Globus pallidus (tissue), 1 donor: ENCODE data around the gene S100A12.

Source experiments
- DNase-seq: peaks from one replicate; pipeline ENCODE4 v3.0.0-alpha.2; 2015; ENCODE audit warnings: low spot score

The S100A12 gene

DNA sequence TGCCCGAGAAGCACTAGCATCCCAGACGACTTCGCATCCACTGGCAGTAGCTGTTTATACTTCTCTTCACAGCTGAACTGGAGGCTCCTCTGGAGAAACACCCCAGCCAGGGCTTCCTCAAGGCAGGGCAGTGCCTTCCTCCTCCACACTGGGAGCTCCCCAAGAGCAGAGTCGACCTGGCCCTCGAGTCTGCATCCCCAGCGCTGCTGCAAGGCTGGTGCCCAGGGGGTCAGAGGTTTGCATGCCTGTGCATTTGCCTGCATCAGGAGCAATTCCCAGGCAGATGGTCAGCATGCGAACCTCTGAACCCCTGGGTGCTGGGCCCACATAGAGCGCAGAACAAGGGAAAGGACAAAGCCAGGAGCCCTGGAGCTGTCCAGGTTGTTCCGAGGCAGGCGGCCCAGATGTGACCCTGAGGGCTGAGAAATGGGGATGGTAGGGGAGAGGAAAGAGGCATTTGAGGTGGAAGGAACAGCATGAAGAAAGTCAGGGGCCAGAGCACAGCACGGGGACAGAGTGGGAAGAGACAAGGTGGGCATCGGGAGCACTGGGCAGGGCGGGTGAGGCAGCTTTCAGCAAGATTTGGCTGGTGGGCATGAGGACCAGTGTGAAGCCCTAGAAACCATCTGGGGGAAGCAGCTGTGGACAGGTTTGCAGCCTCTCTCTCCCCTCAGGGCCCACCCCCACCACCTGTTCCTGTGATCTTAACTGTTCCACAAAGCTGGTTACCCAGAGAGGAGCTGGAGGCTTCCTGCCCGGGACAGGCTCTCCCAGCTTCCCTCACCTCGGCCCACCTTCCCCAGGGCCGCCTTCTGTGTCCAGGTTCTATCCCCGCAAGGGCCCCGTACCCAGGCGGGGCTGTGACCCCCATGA is 21.9 kb upstream of the S100A12 start:
- no peak for DNase-seq

DNA sequence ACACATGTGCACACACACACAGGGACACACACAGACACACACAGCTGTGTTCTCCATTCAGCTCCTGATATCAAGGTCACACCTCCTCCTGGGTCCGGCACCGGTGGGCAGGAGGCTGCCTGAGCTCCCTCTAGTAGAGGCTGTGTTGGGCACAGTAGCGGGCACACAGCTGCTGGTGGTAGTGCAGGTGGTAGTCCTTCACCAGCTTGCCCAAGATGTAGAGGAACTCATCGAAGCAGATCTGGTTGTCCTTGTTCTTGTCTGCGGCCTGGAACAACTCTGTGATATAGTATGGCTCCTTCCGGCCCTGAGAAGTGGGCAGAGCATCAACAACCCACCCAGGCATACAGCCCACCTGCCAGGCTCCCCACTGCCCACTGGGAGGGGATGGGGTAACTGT is 21.0 kb upstream of the S100A12 start:
- no peak for DNase-seq

DNA sequence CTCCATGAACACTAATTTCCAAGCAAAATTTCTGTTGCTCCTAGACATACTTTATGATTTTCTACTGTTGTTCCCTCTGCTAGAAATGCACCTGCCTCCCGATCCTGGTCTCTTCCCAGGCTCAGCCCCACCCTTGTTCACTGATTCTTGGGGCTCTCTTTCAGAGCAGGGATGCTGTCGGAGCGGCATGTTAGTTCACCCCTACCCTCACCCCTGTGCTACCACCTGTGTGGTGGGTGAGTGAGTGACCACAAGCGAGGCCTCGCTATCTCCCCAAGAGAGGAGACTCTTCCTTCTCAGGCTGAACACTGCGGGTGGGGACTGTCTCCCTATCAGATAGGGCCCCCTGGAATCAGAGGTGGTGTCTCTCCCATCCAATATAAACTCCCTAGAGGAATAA is 20.4 kb upstream of the S100A12 start:
- DNase-seq = no peak

DNA sequence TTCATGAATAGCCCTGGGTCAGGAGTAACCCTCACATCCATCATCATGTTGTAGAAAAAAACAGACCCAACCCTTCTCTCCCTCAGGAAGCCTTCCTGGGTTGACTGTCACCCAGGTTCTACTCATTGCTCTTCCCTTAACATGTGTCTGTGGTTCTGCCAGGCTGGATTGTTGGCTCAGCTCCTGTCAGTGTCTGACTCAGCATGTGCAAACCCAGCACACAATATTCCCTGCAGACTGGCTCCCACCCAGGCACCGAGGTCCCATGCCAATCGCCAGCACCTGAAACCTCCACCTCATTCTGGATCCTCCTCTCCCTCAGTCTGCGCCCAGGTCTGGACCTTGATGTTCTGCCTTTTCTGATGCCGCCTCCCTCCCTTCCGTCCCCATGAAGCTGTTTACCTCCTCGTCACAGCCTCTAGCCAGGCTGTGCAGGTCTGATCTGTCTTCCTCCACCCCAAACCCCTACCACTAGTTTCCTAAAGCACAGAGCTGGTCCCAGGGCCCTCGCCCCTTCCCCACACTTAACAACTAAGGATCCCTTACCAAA is 19.8 kb upstream of the S100A12 start:
- no peak for DNase-seq

DNA sequence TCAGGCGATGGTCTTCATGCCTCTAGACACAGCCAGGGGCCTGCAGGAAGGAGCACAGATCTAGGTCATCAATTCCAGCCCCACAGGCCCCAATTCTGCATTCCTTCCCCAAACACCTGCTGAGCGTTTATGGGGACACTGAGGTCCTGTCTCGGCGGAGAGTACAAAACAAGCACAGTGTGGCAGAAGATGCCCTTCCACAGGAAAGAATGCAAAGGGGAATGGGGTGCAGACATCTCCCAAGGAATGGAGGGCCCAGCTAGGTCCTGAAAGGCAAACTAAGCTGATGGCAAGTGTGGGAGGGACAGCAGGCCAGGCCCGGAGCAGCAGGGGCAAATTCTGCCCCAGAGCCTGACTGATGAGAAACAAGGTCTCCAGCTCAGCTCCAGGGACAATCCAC is 19.0 kb upstream of the S100A12 start:
- DNase-seq = no peak

DNA sequence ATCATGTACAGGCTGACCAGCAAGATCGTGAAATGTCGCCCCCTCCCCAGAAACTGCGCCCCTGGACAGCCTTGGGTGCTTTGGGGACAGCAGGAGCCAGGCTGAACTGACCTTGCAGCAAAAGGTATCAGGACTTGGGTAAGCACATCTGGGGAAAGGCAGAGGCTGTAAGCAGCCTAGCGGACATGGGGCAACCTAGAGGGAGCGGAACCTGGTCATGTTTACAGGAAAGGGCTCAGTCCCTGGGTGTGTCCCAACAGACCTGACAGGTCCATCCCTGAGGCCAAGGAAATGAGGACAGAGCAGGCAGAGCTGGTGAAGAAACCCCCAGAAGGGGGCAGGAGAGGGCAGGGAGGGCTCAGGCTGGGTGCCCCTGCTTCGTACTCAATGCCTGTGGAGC is 18.5 kb upstream of the S100A12 start:
- no peak for DNase-seq

DNA sequence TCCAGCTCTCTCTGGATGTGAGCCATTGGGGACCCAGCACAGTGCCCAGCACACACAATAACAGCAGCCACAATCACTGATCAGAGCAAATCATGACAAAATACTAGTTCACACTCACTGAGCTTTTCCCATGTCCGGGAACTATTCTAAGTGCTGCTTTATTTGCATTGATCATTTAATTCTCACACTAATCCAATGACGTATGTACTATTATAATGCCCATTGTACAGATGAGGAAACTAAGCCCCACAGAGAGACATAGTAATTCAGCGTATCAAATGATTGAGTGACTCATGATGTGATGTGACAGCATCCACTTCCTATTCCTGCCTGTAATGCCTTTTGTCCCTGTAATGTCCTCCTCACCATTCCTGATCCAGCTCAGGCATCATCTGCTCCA is 17.4 kb upstream of the S100A12 start:
- no peak for DNase-seq

DNA sequence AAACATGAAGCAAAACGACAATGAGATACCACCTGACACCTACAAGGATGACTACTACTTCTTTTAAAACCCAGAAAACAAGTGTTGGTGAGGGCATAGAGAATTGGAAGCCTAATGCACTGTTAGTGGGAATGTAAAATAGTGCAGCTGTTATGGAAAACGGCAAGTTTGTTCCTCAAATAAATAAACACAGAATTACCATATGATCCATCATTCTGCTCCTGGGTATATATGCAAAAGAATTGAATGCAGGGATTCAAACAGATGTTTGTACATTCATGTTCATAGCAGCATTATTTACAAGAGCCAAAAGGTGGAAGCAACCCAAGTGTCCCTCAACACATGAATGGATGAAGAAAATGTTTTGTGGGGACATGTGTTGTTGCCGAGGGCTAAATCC is 16.8 kb upstream of the S100A12 start:
- no peak for DNase-seq

DNA sequence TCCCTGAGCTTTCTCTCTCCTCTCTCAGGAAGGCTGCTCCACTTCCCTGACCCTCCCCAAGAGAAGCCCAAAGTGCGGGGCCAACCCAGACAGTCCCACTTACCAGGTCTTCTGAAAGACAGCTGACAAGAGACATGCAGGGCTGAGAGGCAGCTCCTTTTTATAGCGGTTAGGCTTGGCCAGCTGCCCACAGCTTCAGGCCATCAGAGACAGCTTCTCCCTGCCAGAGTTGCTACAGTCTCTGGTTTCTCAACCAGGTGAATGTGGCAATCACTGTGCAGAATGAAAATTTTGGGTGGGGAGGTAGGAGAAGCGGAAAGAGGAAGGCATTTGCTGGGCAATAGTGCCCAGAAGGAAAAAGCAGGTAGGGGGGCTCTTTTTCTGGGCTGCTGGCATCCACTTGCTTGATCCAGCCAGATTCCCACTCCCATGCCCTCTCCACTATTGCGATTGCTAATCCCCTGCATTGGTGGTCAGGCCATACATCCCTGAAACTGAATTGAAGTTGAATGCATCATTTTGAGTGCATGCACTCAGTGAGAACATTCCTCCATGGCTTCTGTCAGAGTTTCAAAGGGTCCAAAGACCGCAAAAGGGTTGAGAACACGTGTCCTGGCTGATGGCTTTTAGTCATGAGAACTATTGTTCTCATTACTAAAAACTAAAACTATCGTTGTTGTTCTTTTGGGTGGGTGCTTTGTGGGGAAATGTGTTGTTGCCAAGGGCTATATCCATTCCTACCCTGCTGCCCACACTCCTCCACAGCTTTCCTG is 15.7 kb upstream of the S100A12 start, which contains the start of gene S100A8:
Gene S100A8, minus strand, starts transcription at position 136 of the 773 bp plus-strand sequence. CDS start 538 bp downstream, outside the sequence.
- peak; percentile 29 for DNase-seq

DNA sequence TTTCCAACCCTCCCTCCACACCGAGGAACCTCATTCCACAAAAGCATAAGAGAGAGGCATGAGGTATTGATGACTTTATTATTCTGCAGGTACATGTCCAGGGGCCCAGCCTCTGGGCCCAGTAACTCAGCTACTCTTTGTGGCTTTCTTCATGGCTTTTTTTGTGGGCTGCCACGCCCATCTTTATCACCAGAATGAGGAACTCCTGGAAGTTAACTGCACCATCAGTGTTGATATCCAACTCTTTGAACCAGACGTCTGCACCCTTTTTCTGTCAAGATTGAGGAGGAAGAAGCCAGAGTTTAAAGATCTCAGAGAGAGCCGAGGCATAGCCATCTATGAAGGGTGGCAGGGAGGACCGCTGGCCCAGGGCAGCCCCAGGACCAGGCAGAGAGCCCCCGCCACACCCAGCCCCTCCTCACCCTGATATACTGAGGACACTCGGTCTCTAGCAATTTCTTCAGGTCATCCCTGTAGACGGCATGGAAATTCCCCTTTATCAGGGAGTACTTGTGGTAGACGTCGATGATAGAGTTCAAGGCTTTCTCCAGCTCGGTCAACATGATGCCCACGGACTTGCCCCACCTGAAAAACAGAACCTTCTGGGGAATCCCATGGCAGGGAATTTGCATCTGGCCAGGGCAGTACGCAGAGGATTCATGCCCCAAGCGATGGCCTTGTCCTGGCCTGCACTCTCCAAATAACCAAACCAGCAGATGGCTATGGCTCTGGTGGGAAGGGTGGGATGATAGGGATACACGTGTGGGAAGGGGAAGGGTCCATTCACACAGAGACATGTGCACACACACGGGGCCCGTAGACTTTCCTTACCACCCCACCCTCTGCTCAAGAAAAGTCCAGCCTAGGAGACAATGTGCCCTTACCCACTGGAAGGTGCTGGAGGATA is 14.8 kb upstream of the S100A12 start:
- no peak for DNase-seq

DNA sequence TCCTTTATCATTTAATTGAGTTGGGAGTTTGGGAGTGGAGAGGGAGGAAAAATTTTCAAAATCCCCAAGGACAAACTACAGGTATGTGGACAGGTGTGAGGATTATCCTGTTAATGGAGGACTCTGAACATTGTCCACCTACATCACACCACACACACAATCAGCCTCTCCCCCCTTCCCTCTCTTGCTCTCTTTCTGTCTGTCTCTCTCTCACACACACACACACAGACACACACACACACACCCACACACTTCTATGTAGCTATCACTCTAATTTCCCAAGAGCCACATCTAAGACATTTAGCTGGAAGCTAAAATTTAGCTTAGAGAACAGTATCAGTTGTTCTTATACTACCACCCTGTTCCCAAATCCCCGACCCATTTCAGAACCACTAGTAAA is 14.0 kb upstream of the S100A12 start:
- DNase-seq = no peak

DNA sequence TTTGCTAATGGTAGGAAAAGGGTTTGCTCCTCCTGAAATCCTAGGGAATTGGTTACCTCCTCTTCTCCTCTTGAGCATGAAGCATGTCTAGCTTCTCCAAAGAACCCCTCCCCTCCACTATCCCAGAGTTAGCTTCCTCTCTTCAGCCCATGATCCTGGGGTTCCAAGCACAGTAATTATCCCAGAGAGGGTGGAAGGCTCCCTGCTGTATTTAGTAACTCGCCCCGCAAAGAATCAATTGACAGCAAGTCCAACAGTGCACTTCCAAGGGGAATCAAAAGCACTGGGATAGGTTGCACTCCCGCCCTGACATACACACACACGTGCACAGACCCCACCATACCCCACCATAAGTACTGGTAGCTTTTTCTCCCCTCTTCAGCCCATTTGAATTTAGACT is 12.4 kb upstream of the S100A12 start:
- DNase-seq = no peak

DNA sequence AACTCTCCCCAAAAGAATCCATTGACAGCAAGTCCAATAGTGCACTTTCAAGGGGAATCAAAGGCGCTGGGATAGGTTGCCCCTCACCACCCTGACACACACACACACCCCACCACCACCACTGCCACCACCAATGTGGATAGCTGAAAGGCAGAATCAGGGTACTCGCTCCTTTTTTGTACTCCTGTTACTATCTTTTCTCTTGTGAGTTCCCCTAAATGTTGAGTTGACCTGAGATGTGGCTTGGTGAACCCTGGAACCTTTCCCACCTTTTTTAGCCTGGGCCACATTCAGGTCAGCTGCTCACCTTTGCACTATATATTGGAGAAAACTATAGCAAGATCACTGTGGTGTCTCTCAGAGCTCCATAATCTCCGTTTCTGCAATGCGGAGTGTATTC is 11.6 kb upstream of the S100A12 start:
- no peak for DNase-seq

DNA sequence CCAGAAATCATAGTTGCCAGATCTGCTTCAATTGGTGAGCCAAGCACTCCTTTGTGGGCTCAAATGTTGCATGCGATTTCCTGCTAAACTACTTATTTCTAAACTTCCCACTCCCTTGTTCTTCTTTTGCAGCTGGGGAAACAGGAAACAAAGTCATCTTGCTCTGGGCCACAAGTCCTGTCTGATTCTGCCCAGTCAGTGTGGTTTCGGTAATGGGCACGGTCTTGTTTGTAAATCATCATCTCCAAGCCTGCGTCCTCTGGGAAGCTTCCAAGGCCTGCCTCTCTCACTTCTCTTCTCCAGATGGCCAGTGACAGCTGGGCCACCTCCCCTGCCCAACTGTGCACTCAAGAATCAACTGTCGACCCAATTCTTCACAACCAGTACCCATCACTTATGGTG is 11.1 kb upstream of the S100A12 start:
- DNase-seq = peak; percentile 63

DNA sequence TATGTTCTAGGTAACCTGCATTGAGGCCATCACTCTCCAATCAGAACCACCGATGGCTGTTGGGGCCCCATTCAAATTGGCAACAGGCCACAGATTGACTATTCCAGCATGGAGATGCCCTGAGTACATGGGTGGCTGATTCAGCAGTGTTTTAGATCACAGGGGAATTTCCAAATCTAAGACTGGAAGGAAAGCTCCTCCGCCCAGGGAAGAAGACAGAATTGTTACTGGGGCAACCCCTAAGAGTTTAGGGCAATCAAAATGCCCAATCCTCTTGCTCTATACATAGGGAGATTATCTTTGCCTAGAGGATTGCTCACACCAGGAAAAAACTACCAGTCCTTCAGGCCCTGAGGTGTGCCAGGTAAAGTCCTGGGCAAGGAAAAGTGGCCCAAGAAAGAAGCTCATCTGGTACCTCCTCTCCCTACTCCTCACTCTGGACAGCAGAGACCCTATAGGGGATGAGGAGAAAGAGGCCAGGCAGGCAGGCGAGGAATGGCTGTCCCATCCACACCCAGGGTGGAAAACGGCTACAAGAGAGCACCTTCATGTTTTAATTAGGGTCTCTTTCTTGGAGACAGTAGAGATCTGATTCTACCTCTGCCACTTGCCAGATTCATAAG is 9.6 kb upstream of the S100A12 start:
- no peak for DNase-seq

DNA sequence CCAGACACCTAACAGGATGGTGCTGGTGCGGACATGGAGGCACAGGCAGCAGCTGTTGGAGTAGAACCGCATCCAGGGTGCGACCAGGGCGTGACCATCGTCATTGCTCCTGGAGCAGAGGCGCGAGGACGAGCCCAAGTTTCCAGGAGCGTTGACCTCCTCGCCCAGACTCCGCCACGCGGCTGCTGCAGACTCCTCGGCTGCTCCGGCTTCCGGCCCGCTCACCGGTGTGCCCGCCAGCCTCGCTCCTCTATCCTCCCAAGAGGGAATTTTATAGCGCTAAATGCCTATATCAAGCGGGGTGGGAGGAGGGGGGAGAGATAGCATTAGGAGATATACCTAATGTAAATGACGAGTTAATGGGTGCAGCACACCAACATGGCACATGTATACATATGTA is 5.3 kb upstream of the S100A12 start:
- no peak for DNase-seq

DNA sequence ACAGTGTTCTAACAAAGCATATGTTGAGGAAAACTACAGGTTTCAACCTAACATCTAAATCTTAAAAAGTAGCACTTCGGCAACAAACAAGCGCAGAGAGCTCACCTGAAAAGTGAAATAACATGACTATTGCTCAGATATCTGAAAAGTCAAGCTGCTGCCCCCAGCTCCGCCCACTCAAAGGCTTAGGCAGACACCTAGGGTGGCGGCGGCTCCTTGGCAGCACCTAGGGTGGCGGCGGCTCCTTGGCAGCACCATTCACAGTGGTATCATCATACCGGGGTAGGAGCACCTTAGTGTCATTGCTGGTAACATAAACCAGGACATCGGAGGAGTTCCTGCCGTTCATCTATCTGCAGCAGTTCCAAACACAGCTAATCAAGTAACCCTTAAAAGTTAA is 4.2 kb upstream of the S100A12 start:
- no peak for DNase-seq

DNA sequence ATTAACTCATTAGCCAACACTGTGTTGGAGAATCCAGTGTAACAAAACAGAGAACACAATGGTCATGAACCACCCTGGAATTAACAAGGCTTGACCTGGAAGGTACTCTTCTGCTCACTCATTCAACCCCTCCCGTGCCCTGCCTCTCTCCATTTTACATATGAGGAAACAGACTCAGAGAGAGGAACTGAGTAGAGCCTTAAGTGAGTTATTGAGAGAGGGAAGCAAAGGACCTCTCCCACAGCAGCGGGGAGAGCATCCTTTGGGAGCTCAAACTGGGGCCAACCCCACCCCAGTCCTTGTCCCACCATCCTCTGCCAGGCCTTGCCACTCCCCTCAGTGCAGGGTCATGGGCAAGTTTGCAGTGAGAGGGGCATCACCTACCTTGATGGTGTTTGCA is 1.4 kb downstream of the S100A12 start:
- no peak for DNase-seq

DNA sequence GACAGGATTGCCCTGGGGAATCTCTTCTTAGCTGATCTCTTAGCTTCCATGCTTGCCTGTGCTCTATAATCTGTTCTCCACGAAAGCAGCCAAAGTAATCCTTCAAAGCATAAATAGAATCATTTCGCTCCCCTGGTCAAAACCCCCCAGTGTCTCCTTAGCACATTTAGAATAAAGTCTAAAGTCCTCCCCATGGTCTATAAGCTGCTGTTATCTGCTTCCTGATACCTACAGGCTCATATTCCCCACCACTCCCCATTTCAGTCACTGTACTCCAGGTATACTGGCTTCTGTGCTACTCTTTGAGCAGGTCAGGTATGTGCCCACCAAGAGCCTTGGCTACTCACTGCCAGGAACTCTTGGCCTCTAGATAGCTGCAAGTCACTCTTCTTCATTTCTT is 2.9 kb downstream of the S100A12 start:
- no peak for DNase-seq

DNA sequence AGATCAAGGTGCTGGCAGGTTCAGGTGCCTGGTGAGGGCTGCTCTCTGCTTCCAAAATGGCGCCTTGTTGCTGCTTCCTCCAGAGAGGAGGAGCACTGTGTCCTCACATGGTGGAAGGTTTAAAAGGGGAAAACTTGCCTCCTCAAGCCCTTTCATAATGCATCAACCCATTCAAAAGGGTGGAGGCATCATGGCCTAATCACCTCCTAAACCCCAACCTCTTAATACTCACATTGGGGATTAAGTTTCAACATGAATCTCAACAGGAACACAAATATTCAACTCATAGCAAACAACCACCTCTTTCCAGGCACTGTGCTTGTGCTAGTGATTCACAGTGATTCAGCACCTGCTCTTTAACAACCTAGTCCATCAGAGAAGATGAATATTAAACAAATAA is 4.2 kb downstream of the S100A12 start:
- DNase-seq = no peak

DNA sequence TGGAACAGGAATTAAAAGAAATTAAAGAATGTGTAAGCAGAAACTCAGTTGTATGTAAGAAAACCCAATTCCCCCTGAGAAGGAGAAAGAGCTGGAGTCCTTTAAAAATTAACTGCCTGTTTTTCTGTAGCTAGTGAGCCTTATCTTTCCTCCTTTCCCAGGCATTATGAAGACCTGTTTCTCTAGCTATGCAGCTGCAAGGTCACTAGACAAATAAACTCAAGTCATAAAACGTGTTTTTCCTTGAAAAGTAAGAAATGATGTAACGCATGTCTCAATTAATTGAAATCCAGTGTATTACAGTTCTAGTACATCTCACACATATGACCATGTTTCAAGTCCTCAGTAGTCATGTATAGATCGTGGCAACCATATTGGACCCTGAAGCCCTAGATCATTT is 5.3 kb downstream of the S100A12 start:
- no peak for DNase-seq

DNA sequence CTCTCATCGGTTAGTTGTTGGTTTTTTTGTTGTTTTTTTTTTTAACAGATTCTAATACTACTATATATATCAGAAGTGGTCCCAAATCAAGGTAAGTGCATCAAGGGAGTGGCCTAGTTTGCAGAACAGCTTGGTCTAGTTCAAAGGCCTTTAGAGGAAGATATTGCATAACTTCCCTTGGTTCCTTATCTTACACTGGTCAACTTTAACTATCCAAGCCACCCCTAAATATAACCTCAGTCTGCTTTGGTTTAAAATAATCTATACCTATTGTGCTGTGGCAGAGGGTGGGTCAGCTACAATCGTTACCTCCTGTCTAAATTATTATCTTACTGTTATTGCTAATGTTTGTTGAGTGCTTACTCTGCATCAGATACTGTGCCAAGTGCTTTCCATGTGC is 6.9 kb downstream of the S100A12 start:
- no peak for DNase-seq
